ENCODE measurements around the gene PRRX1.
A peak's percentile ranks its signal among the peaks of the same experiment; 100 is the strongest.

Gene PRRX1

GRCh38 chr1:170707959-170708655 is 44.2 kb downstream of the PRRX1 start:
- DNase-seq (ENCODE audit: low read depth), result peak; percentile 96

GRCh38 chr1:170711682-170712081 is 47.8 kb downstream of the PRRX1 start:
- no peak overlapping the region for H3K4me3 ChIP-seq (ENCODE audit: low read length)
- peak; percentile 97 for DNase-seq (ENCODE audit: low read depth)
- TF ChIP-seq CTCF (conservative IDR thresholded peaks at IDR 0.05; ENCODE audit: low read length), result no peak

More at GRCh38 chr1:170707959-170708655, 44.2 kb downstream of the PRRX1 start:
- TF ChIP-seq CTCF (conservative IDR thresholded peaks at IDR 0.05; ENCODE audit: low read length), result no peak
- no peak overlapping the region for H3K4me3 ChIP-seq (ENCODE audit: low read length)

DNA sequence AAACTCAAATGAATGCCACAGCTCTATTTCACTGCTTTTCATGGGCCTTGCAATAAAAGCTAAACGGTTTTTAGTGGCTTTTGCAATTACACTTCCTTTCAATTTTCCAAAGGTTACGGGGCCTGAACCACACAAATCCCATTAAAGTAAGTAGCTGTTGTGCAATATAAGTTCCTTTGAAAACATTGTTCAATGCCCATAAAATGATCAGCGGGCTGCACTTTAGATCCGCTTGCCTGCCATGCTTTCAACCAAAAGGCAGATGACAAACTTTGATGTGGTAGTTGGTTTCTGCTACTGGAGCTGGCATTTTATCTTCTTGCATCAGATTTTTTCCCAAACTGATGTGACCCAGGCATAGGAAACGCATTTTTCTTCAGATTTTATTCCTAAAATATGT is 50.2 kb downstream of the PRRX1 start:
- H3K4me3 ChIP-seq (ENCODE audit: low read length), result no peak overlapping the region
- DNase-seq (ENCODE audit: low read depth), result peak; percentile 31
- no peak for TF ChIP-seq CTCF (conservative IDR thresholded peaks at IDR 0.05; ENCODE audit: low read length)

DNA sequence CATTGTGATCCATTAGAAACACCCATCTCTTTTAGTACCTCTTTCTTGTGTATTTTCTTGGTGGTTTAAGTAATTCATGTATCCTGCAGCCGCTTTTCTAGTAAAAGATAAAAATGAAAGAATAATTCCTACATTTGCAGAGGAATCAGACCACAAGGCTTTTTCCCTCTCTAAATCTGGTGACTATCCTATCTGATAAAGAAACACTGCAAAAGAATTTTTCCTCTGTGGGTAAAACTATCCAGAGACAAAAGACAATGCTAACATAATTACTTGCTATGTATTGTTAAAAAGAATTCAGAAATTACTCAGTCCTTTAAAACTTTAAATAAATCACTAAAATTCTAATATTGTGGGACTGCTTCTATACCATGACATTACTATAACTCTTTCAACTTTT is 51.0 kb downstream of the PRRX1 start:
- TF ChIP-seq CTCF (conservative IDR thresholded peaks at IDR 0.05; ENCODE audit: low read length), result no peak
- no peak overlapping the region for H3K4me3 ChIP-seq (ENCODE audit: low read length)
- DNase-seq (ENCODE audit: low read depth), result no peak

DNA sequence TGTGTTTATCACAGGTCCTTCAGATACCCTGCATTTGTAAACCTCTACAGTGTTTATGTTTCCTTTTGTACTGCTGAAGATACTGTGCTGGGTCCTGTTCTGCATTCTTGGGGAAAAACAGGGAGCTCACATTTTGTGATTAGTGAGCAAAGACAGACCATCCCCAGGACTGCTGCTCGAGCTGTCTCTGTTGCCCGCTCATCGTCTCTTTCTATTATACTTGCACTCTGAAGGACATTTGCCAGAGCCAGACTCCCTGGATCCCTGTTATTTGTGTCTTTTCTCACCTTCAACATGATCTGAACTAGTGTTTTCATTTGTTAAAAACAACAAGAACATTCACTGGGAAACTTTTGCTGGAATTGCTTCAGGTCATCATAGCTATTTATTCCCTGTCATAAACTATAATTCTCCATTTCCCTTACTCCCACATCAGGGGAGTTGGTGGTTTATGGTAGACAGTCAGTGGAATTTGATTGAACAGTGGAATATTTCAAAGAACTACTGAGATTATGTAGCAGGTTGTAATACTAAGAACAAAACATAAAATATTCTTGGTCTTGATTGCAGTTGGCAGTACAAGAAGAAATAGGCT is 53.0 kb downstream of the PRRX1 start:
- no peak for DNase-seq (ENCODE audit: low read depth)
- no peak for TF ChIP-seq CTCF (conservative IDR thresholded peaks at IDR 0.05; ENCODE audit: low read length)
- no peak overlapping the region for H3K4me3 ChIP-seq (ENCODE audit: low read length)

DNA sequence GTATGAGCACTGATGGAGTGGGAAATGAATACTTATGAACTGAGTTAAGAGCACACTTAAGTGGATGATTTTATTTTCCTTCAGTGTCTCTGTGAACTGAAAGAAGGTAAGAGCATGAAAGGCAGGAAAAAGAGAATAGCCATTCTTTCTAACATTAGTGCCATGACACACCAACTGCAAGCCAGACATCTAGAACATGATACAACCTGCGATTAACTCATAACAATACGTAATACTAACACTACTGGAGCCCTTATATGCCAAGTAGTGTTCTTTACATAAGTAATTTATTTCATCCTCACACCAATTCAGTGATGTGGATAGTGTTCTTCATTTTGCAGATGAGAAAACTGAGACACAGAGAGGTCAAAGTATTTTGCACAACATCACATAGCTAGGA is 56.7 kb downstream of the PRRX1 start:
- TF ChIP-seq CTCF (conservative IDR thresholded peaks at IDR 0.05; ENCODE audit: low read length), result no peak
- DNase-seq (ENCODE audit: low read depth), result no peak
- no peak overlapping the region for H3K4me3 ChIP-seq (ENCODE audit: low read length)

DNA sequence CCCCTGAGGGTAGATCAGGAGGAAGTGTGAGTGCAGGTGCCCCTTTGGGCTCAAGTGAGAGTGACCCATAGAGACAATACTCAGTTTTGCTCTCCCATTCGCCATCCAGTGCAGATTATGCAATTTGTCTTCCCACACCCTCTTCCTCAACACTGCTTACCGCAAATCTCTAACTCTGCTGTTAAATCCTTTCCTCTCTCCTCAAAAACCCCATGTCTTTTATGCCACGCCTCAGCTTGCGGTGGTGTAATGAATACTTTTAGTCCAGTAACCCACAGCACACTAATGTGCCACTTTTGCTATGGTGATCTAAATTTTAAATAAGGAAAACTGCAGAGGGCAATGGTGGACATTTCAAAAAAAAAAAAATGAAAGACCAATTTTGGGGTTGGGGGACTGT is 57.7 kb downstream of the PRRX1 start:
- no peak for DNase-seq (ENCODE audit: low read depth)
- no peak for TF ChIP-seq CTCF (conservative IDR thresholded peaks at IDR 0.05; ENCODE audit: low read length)
- no peak overlapping the region for H3K4me3 ChIP-seq (ENCODE audit: low read length)
